HG02870 (cell line): ENCODE results near the gene ADSS2.

Source experiments
- ATAC-seq: cut with Tn5 transposase; IDR thresholded peaks from one replicate; pipeline ENCODE4 v1.9.1; 2021; ENCODE audit warnings: mild to moderate bottlenecking, moderate library complexity; ENCODE audit not compliant: unreplicated experiment

Gene ADSS2

GRCh38 chr1:244447024-244447423 lies 4.7 kb downstream of the ADSS2 start:
- ATAC-seq: no peak

DNA sequence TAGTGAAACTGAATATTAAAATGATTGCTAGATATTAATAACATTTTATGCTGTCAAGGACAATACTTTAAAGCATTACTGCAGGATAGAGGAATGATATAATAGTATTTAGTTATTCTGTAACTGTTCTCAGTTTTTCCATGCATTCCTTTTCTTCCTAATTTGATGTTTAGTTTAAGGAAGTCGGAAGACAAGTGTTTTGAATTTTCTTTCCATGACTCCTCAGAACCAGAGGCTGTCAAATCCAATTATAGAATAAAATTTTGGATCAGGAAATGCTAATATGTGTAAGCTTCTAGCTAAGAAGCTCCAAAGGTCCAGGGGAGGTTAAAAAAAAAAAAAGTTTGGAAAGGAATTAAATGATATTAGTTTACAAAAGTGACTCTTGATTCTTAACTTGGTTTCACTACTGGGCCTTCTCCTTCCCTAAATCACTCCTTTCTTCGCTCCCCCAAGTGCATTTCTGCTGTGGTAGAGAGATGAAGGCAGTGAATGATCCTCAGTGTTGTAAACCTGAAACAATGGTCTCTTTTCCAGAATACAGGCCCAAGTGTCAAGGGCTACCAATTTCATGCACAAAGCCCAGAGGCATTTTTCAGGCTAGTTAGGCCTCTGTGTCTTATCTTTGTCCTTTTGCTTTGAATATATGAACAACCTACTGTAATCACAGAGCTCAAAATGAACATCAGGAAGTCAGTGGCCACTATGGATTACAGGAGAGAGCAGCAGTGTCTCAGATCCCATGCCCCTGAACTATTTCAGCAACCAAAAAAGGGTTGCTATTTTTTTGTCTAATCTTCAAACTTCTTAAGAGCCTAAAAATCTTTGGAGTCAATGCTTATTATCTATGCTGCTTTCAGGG lies 6.2 kb downstream of the ADSS2 start:
- ATAC-seq: no peak

- ATAC-seq: no peak
Measured at GRCh38 chr1:244444854-244445253, 6.9 kb downstream of the ADSS2 start.

GRCh38 chr1:244442850-244443249 lies 8.9 kb downstream of the ADSS2 start:
- no peak for ATAC-seq

DNA sequence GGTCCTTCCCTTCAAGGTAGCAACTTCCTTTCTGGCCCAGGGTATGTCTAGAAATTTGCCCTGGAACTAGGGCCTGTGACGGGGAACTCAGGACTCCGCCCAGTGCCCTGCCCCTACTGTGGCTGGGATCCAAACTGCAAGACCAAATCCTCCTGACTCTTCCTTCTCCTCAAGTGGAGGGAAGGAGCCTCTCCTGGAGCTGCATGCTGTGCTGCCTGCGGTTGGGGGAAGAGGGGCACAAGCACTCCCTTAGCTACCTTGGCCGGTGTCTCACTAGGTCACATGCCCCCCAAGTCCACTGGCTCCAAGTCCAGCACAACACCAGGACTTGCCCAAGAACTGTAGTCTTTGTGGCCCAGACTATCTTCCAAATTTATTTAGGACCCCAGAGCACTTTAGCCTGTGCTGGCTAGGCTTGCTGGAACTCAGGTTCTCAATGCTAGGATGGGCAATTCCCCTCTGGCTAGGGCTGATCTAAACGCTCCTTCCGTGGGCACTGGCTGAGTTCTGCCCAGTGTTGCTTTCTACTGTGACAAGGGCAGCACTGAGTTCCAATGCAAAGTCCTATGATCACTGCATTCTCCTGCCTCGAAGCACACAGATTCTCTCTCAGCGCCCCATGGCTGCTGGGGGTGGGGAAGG lies 12.2 kb downstream of the ADSS2 start:
- no peak for ATAC-seq

- no peak for ATAC-seq
Measured at GRCh38 chr1:244437086-244437468, 14.6 kb downstream of the ADSS2 start.

- no peak for ATAC-seq
Measured at GRCh38 chr1:244436336-244437085, 15.2 kb downstream of the ADSS2 start.

DNA sequence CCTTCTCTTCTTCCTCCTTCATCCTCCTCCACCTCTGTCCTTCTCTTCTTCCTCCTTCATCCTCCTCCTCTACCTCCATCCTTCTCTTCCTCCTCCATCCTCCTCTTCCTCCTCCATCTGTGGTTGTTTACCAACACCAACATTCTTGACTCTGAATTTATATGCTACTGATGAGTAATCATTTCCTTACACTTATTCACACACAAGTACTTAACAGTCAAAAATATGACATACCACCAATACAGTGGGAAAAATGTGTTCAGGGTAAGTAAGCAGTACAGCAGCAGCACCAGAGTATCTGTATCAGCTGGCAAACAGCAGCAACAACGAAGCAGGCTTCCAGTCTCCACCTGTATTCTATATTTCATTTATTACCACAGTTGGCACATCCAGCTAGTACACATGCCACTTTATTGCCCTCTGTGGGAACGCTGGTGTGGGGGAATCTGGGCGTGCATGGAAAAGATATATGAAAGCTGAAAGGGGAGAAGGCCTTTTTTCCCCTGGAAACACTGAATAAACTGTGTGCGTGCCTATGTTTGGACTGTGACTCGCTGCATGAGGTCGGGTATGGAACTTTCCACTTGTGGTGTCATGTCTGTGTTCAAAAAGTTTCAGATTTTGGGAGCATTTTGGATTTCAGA lies 16.0 kb downstream of the ADSS2 start:
- ATAC-seq: no peak

DNA sequence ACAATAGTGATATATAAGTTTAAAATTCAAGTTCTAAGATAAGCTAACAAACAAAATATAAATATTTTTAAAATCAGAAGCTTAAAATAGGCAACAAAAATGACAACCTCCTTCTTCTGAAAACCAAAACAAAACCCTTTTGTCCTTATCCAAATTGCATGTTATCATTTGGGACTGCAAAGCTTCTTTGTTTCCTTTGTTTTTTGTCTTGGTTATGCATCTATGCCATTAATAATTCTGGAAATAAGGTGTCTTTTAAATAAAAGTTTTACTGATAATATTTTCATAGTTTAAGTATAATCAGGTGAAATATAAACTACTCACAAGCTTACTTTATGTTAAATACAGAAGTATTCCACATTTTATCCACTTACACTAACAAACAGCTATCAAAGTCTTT lies 20.5 kb downstream of the ADSS2 start:
- ATAC-seq: no peak

- no peak for ATAC-seq
Measured at GRCh38 chr1:244429818-244430217, 21.9 kb downstream of the ADSS2 start.

DNA sequence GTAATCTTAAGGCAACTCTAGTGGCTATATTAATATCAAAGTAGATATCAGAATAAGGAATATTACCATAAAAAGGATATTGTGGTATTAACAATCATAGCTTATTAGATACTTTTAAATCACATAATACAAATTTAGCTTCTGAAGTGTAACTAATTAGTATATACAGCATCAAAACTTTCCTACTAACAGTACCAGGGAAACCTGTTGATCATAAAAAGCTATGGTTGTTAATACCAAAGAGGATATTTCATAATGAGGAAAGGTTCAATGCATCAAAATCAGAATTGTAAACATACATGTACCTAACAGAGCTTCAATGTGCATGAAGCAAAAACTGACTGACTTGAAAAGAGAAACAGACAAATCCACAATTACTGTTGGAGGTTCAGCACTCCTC lies 24.1 kb downstream of the ADSS2 start:
- ATAC-seq: no peak

GRCh38 chr1:244424649-244425334 lies 26.9 kb downstream of the ADSS2 start:
- ATAC-seq: no peak

- ATAC-seq: no peak
Measured at GRCh38 chr1:244422174-244422573, 29.5 kb downstream of the ADSS2 start.

DNA sequence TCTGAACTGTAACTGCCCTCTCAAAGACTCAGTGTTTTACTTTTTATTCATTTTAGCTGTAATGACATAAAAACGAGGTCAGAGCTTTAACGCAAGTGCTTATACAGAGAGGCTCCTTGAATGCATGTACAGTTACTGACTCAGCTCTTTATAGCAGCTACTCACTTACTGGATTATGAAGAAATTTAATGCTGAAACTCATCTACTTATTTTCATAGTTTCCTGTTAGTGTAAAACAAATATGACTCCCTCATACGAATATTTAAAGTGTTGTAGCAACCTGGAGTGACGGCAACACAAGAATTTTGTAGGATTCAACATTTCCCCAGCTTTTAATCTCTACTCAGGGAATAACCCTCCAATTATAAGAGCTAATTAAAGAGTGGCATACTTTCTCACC lies 32.7 kb downstream of the ADSS2 start:
- ATAC-seq: no peak

DNA sequence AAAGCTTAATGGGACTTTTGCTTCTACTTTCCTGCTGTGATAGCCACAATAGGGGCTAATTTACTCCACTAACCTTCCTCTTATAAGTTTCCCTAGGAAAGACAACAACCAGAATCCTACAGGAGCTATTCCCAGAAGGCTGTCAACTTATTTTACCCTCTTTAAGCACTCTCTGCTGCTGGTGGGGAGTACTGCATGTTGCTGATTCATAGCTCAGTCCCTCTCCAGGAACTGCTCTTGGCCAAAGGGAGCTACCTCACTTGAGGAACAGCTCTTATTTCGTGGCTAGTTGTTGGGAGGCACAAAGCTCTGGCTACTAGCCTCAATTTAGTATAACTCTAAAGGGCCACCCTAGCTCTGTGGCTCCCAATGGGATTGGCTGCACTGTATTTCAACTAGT lies 37.2 kb downstream of the ADSS2 start:
- ATAC-seq: no peak

GRCh38 chr1:244413736-244414135 lies 38.0 kb downstream of the ADSS2 start:
- no peak for ATAC-seq

- ATAC-seq: no peak
Measured at GRCh38 chr1:244412176-244412575, 39.5 kb downstream of the ADSS2 start.

- ATAC-seq: peak; percentile 71
Measured at GRCh38 chr1:244409701-244410100, 42.0 kb downstream of the ADSS2 start.

- peak; percentile 86 for ATAC-seq
Measured at GRCh38 chr1:244406337-244406736, 45.4 kb downstream of the ADSS2 start.

DNA sequence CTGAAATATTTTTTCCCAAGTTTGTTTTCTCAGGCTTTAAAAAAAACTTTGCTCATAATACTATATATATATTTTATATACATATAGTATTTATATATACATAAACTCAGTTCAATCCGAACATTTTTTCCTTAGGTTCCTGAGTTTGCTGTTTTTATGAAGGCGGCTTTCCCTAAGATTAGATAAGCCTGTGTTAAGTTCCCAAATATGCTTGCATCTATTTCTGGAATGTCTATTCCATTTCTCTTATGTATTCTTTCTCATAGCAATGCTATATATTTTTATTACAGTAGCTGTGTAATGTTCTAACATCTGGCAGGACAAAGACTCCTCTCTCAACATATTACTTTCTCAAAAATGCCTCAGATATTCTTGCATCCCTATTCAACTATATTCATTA lies 45.9 kb downstream of the ADSS2 start:
- peak; percentile 9 for ATAC-seq

GRCh38 chr1:244403431-244403830 lies 48.3 kb downstream of the ADSS2 start:
- no peak for ATAC-seq
